ENCODE results near the gene SPRING1. TPM values are rescaled to one million over a fixed set of nuclear protein-coding genes. Genes with fewer than 3 reads are reported as not detected.

Gene SPRING1
- total RNA-seq, 1 donor from 2014 or later = 16.0 TPM

- intact Hi-C loops (cut with DNase I) = no loop called here
- peaks cover 4% of the 10 kb centered on the region for H3K27me3 ChIP-seq
Observed at GRCh38 chr12:116691205-116691604, 46.7 kb downstream of the SPRING1 start.

GRCh38 chr12:116689979-116690744 is 47.7 kb downstream of the SPRING1 start:
- DNase-seq (ENCODE audit: low spot score in 2 of 2) = no peak
- no peak overlapping the region for H3K4me3 ChIP-seq
- peaks cover 0 to 10% of the 10 kb centered on the region in 2 donors for H3K4me1 ChIP-seq
- no peaks in the 10 kb centered on the region for H3K36me3 ChIP-seq
- intact Hi-C loops (cut with DNase I) = no loop called here
- peaks cover 4% of the 10 kb centered on the region for H3K27me3 ChIP-seq
- TF ChIP-seq CTCF (IDR thresholded peaks at IDR 0.05) = no peak
- no peak overlapping the region for H3K27ac ChIP-seq
- no peaks in the 10 kb centered on the region for H3K9me3 ChIP-seq

More at GRCh38 chr12:116691205-116691604, 46.7 kb downstream of the SPRING1 start:
- H3K27ac ChIP-seq = no peak overlapping the region
- no peak overlapping the region for H3K4me3 ChIP-seq
- no peak for TF ChIP-seq CTCF (IDR thresholded peaks at IDR 0.05)
- peaks cover 0 to 10% of the 10 kb centered on the region in 2 donors for H3K4me1 ChIP-seq
- no peak for DNase-seq (ENCODE audit: low spot score in 2 of 2)
- H3K9me3 ChIP-seq = no peaks in the 10 kb centered on the region
- no peaks in the 10 kb centered on the region for H3K36me3 ChIP-seq

- Histone ChIP-seq H3K36me3 (no peaks in the 10 kb centered on the region), H3K4me3 (no peak overlapping the region), H3K9me3 (no peaks in the 10 kb centered on the region), H3K27ac (no peak overlapping the region), H3K27me3 (peaks cover 4% of the 10 kb centered on the region), H3K4me1 (peaks cover 0 to 10% of the 10 kb centered on the region in 2 donors)
- intact Hi-C loops (cut with DNase I) = no loop called here
- DNase-seq (ENCODE audit: low spot score in 2 of 2) = no peak
- TF ChIP-seq CTCF (IDR thresholded peaks at IDR 0.05) = no peak
Observed at GRCh38 chr12:116689521-116689920, 48.3 kb downstream of the SPRING1 start.

Other genes starting within 250 kb of the SPRING1 start
- not detected for gene MAP1LC3B2, start 178.7 kb downstream of the SPRING1 start, total RNA-seq
- 0.21 TPM for gene RNFT2, start 246 bp upstream of the SPRING1 start, total RNA-seq
- not detected for gene HRK, start 143.4 kb upstream of the SPRING1 start, total RNA-seq
- 3.3 TPM for gene FBXW8, start 172.9 kb upstream of the SPRING1 start, total RNA-seq

Measured in ascending aorta (tissue), 2 donors.